ENCODE results near the gene E2F2. TPM values are rescaled to one million over a fixed set of nuclear protein-coding genes. Genes with fewer than 3 reads are reported as not detected.
A peak's percentile ranks its signal among the peaks of the same experiment; 100 is the strongest.

The E2F2 gene
- total and polyA plus RNA-seq, 10 donors: 0.89 to 18.9 (median 4.9) TPM

DNA sequence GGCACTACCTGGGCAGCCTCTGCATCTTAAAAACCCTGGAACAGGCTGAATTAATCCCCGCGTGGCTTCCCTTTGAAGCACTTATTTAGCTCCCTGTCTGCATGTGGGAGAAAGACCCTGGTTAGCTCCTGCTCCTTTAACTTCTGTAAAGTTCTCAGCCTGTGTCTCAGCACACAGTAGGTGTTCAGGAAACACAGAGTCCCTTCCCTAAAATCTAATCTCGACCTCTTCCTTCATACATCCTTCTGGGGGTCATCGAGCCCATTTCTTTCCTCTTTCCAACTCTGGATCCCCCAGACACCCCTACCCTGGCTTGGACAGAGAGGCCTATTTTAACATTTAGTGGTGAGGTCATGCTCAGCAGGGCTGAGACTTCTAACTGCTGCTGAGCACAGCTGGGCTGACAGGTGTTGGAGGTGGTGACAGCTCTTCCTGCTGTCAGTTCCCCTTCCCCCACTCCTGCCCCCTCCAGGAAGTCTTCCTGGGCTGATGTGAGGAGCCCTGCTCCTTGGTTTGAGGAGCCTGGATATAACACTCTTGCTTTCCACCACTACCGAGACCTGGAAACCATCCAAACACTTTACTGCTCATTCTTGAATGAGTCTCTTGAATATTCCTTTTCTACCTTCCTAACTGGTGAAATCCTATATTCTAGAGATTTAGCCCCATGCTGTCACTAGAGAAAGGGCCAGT is 5.3 kb downstream of the E2F2 start:
- Histone ChIP-seq H3K4me3 (peak overlapping the region in 1 of 8 donors; percentile 41), H3K36me3 (peaks cover 0 to 10% (median 0%) of the 10 kb centered on the region in 6 donors), H3K4me1 (peaks cover 30 to 90% (median 67%) of the 10 kb centered on the region in 6 donors), H3K27ac (peak overlapping the region in 7 of 8 donors; percentile 66 to 92 (median 83)), H3K9me3 (no peaks in the 10 kb centered on the region), H3K27me3 (replicated peaks in 1 of 7) (peaks cover 0 to 28% (median 0%) of the 10 kb centered on the region in 7 donors)
- 36 to 53% (median 42%) methylated on average over 5 of the region's 5 CpGs for WGBS, 5 donors
- intact Hi-C loops (cut with DNase I; ENCODE audit: low total_unique reads): no loop called here
- no peak for DNase-seq
- no peak for TF ChIP-seq CTCF (IDR thresholded peaks at IDR 0.05 in 8 of 11, conservative IDR thresholded peaks at IDR 0.05 in 3 of 11)
- TF ChIP-seq POLR2AphosphoS5 (IDR thresholded peaks at IDR 0.05): peak in 2 of 3 donors; percentile 60 to 63

DNA sequence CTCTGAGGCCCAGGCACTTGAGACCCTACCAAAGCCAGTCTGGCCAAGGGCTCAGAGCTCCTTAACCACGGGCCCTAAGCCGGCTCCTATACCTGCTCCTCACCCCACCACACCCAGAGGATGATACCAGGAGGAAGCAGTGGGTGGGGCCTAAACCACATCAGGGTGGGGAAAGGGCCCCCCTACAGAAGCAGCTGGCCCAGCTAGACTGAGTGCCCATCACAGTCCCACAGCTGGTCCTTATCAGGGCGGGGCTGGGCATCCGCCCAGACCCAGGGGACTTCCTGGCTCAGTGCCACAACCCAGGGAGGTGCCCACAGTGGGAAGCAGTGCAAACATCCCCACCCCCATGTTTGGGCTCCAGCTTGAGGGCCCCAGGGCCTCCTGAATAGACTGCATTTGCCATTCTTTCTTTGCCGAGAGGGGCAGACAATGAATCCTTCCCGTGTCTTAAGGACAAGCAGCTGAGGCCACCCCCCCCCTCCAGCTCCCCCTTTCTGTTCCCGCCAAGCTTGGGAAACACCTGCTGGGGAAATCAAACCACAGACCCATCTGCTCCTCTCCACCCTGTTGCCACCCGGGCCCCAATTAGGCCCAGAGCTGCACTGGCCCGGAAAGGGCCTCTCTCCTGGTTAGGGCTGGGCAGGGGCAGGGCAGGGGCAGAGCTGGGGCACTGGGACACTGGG is 6.2 kb downstream of the E2F2 start:
- peaks cover 0 to 17% (median 0%) of the 10 kb centered on the region in 6 donors for H3K36me3 ChIP-seq
- H3K4me3 ChIP-seq: peak overlapping the region in 1 of 8 donors; percentile 41
- intact Hi-C loops (cut with DNase I; ENCODE audit: low total_unique reads): no loop called here
- H3K4me1 ChIP-seq: peaks cover 23 to 81% (median 59%) of the 10 kb centered on the region in 6 donors
- WGBS, 5 donors: 7 to 30% (median 14%) methylated on average over 6 to 9 of the region's 9 CpGs
- DNase-seq: peak; percentile 87
- no peak for TF ChIP-seq POLR2A (IDR thresholded peaks at IDR 0.05)
- TF ChIP-seq CTCF (IDR thresholded peaks at IDR 0.05 in 8 of 11, conservative IDR thresholded peaks at IDR 0.05 in 3 of 11): no peak
- peak; percentile 53 to 72 (median 66) for TF ChIP-seq POLR2AphosphoS5 (IDR thresholded peaks at IDR 0.05)
- H3K27ac ChIP-seq: peak overlapping the region; percentile 15 to 92 (median 83)
- H3K9me3 ChIP-seq: no peaks in the 10 kb centered on the region
- H3K27me3 ChIP-seq (replicated peaks in 1 of 7): peaks cover 0 to 20% (median 0%) of the 10 kb centered on the region in 7 donors

- no peak for DNase-seq
- WGBS, 5 donors: 40 to 77% (median 51%) methylated on average over 3 of the region's 3 CpGs
- peak overlapping the region in 1 of 8 donors; percentile 41 for H3K4me3 ChIP-seq
Measured at GRCh38 chr1:23524163-23524562, 6.9 kb downstream of the E2F2 start.

More at GRCh38 chr1:23524163-23524562, 6.9 kb downstream of the E2F2 start:
- Histone ChIP-seq H3K9me3 (no peaks in the 10 kb centered on the region), H3K36me3 (peaks cover 0 to 24% (median 0%) of the 10 kb centered on the region in 6 donors), H3K27ac (peak overlapping the region; percentile 27 to 92 (median 83)), H3K4me1 (peaks cover 23 to 74% (median 52%) of the 10 kb centered on the region in 6 donors), H3K27me3 (replicated peaks in 1 of 7) (peaks cover 0 to 13% (median 0%) of the 10 kb centered on the region in 7 donors)
- TF ChIP-seq CTCF (IDR thresholded peaks at IDR 0.05 in 8 of 11, conservative IDR thresholded peaks at IDR 0.05 in 3 of 11): no peak
- no peak for TF ChIP-seq POLR2AphosphoS5 (IDR thresholded peaks at IDR 0.05)
- TF ChIP-seq POLR2A (IDR thresholded peaks at IDR 0.05): no peak
- intact Hi-C loops (cut with DNase I; ENCODE audit: low total_unique reads): no loop called here

Data from spleen (tissue), 11 donors.